NCI-H82 treated with DMSO at 0.1 percent for 48 hours (cell line): ENCODE measurements around the gene CDK2AP2.
"Not testable (repeated sequence)": the region's sequence is repeated elsewhere in the genome, so short reads cannot be mapped to it uniquely, and the experiment has no call there.

Experiments
- DNase-seq: peaks from one replicate; lab custom pipeline; 2025; ENCODE audit not compliant: unreplicated experiment; lab: John Stamatoyannopoulos, UW

Gene CDK2AP2, protein sequence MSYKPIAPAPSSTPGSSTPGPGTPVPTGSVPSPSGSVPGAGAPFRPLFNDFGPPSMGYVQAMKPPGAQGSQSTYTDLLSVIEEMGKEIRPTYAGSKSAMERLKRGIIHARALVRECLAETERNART

DNA sequence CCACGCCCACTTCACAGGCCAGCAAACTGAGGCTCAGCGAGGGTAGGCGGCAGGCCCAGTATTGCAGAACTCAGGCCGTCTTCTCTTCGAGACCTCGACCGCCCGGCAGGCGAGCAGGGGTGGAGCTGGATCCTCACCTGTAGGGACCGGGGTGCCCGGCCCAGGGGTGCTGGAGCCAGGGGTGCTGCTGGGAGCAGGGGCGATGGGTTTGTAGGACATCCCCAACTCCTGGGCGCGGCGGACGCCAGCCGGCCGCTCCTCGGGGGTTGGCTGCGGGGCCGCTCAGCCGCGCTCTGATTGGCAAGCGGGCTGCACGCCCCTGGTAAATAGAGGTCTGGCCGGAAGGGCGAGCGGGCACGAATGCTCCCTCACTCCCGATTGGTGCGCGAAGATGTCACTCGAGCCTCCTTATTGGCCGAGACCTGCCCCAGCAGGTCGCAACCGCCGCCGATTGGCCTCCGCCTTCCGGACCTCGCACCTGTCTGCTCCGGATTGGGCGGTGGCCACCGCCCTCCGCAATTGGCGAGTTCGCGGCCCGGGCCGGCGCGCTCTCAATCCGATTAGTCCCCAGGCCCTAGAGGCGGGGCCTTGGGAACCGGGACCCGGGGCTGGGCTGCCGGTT, at the start of gene CDK2AP2:
TSS of gene CDK2AP2 (minus strand) at position 299 of the 622 bp plus-strand sequence. CDS start at position 219, 80 bp downstream.
- peak; percentile 88 for DNase-seq

GRCh38 chr11:67556244-67556643, 48.3 kb upstream of the CDK2AP2 start:
- no peak for DNase-seq

DNA sequence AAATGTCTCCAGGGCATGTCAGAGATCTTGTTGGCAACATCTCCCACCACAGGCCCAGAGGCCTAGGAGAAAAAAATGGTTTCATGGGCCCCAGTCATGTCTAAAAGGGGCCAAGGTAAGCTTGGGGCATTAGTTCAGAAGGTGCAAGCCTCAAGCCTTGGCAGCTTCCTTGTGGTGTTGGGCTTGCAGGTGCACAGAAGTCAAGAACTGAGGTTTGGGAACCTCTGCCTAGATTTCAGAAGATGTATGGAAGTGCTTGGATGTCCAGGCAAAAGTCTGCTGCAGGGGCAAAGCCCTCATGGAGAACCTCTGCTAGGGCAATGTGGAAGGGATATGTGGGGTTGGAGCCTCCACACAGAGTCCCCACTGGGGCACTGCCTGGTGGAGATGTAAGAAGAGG, 43.7 kb upstream of the CDK2AP2 start:
- DNase-seq = not testable (repeated sequence)

- DNase-seq = no peak
Measured at GRCh38 chr11:67551127-67551526, 43.2 kb upstream of the CDK2AP2 start.

GRCh38 chr11:67548555-67549110, 40.7 kb upstream of the CDK2AP2 start:
- no peak for DNase-seq

- not testable (repeated sequence) for DNase-seq
Measured at GRCh38 chr11:67548112-67548511, 40.1 kb upstream of the CDK2AP2 start.

GRCh38 chr11:67545280-67545679, 37.3 kb upstream of the CDK2AP2 start:
- DNase-seq = no peak

DNA sequence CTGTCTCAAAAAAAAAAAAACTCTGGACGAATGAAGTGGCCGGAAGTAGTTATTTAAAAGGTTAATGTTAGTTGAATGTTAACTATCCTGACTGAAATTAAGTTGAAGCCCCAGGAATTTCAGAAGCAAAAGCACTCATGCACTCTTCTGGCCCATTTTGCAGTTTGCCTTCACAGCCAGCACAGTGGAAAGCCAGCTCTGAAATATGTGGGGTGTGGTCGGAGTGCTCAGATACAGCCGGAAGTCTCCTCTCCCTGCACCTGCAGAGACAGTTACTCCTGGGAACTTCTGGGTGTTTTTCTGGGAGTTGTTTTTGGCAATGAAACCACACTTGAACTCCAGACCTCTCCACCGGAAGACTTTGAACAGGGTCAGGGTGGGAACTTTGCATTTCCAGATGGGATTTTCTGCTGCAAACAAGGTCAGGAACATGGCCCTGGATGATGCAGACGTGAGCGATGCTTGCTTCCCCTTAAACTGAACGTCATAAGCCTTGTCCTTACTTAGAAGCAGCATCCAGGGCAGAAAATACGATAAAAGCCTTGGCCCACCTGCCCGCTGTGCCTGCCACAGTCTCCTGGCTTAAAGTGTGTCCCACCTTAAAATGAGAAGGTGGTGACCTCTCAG, 36.8 kb upstream of the CDK2AP2 start:
- no peak for DNase-seq

GRCh38 chr11:67543585-67543984, 35.6 kb upstream of the CDK2AP2 start:
- no peak for DNase-seq

DNA sequence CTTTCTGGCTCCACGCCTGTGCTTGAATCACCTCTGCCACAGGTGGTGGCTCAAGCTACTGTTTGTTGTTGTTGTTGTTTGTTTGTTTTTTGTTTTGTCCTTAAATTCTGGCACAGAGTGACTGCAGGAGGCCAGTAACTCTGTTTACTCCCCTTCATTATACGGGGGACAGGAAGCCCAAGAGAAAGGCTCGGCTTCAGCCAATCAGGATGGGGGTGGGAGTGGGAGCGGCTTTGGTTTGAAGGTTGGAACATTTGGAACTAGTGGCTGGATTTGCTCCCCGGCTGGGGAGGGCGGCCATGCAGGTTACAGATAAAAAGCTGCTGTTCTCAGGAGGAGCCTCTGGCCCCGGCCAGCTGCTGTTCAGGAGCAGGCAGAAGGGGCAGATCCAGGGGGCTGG, 35.0 kb upstream of the CDK2AP2 start:
- DNase-seq = no peak

GRCh38 chr11:67542169-67542568, 34.2 kb upstream of the CDK2AP2 start:
- no peak for DNase-seq

GRCh38 chr11:67541198-67541597, 33.2 kb upstream of the CDK2AP2 start:
- DNase-seq = no peak

DNA sequence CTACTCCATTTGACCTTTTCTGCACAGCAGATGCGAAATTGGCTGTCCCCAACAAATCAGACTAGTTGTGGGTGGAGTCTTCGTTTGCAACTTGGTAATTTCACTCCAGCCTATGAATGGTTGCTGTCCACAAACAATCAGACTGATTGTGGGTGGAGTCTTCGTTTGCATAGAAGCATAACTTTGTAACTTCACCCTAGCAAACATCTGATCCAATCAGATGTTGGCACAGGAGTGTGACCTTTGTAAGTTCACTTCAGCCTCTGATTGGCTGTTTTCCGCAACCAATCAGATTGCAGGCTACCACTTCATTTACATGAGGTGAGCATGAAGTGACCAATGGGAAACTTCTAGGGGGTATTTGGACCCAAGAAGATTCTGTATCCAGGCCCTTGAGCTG, 31.6 kb upstream of the CDK2AP2 start:
- no peak for DNase-seq

DNA sequence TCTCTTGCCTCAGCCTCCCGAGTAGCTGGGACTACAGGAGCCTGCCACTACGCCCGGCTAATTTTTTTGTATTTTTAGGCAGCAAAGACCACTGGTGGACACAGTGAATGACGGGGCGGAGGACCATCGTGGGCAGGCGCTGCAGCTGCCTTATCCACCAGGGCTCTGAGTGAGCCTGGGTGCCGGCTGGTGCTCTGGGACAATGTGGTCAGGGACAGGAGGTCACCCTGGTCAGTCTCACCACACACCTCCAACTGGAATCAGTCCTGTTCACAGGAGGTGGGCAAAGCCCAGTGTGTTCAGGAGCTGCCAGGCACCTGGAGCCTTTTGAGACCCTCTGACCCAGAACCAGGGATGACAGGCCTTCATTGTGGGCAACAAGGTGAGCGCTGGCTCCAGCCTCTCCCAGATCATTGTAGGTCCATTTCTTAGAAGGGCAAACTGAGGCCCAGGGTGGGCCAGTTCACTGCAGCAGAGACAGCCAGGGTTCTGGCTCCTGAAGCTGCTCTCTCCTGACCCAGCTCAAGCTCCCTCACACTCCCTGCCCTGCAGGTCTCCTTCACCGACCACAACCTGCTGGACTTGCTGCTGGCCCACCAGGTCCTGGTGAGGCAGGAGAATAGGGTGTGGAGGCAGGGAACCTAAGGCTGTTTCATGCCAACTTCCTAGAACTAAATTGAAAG, 31.0 kb upstream of the CDK2AP2 start:
- no peak for DNase-seq

DNA sequence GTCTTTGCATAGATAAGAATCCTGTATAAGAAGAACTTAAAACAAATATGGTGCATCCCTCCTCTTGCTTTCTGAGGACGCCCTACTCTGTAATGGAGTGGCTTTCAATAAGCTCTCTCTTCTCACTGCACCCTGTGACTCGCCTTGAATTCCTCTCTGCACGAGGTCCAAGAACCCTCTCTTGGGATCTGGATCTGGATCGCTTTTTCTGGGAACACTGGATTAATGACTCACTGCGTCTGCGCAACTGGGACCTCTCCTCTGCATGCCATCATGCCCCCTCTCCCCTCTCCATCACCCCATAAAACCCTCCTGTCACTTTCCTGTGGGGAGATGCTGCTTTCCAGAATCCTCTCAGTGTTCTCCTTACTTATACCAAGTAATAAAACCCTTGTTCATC, 30.3 kb upstream of the CDK2AP2 start:
- no peak for DNase-seq

DNA sequence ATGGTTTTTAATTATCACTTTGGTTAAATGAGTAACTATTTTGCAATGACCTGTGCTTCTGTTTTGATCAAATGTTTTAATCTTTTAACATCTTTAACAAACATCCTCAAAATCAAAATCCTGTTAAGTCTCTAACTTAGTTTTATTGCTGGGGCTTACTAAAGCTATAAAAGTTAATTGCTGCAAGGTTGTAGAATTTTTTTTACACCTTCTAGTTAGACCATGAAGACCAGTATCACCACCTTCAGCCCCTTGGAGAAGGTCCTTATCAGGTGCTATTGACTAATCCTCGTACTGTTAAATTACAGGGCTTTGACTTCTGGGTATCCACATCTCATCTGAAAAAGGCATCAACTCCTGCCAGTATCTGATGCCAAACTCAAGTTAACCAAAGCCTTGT, 27.6 kb upstream of the CDK2AP2 start:
- DNase-seq = no peak

GRCh38 chr11:67534070-67534679, 26.2 kb upstream of the CDK2AP2 start:
- DNase-seq = no peak

DNA sequence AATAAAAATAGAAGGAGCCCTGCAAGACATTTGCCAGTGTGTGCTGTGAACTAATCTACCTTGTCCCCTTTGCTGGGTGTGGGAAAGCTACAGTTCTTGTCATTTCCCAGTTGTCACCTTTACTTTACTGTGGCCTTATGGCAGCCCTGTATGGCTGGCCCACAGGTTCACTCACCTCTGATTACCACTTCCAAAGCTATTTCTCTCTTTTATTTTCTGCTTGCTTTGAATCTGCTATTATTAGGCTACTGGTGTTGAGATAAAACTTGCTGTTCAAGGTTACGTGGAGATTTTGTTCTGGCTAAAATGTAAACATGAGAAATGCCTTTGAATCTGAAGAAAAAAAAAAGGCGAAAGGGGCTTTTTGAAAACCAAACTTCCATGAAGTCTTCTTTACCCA, 24.9 kb upstream of the CDK2AP2 start:
- no peak for DNase-seq

- DNase-seq = no peak
Measured at GRCh38 chr11:67530282-67530592, 22.3 kb upstream of the CDK2AP2 start.

DNA sequence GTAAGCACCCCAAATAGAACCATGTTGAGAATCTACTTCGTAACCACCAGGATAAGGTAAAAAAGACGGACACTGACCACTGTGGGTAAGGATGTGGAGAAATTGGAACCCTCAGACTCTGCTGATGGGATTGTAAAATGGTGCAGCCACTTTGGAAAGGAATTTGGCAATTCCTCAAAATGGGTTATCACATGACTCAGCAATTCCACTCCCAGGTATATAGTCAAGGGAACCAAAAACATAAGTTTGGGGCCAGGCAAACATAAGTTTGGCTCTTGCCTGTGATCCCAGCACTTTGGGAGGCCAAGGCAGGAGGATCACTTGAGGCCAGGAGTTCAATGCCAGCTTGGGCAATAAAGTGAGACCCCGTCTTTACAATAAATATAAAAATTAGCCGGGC, 20.4 kb upstream of the CDK2AP2 start:
- no peak for DNase-seq

- DNase-seq = no peak
Measured at GRCh38 chr11:67525275-67525976, 17.5 kb upstream of the CDK2AP2 start.
